ENCODE results near the gene FANCM.
A peak's percentile ranks its signal among the peaks of the same experiment; 100 is the strongest.

The FANCM gene

DNA sequence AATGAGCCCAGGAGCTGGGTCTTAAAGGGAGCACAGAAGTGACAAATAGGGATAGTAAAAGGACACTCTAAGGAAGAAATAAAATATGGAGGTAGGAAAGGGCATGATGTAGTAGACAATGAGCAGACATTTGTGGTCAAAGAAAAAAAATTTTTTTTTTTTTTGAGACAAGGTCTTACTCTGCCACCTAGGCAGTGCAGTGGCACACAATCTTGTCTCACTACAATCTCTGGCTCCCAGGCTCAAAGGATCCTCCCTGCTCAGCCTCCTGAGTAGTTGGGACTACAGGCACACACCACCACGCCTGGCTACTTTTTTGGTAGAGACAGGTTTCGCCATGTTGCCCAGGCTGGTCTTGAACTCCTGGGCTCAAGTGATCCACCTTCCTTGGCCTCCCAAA lies 10.0 kb upstream of the FANCM start:
- TF ChIP-seq YY1 (IDR thresholded peaks at IDR 0.05; ENCODE audit: low read depth) = no peak
- TF ChIP-seq, protein P1, sequence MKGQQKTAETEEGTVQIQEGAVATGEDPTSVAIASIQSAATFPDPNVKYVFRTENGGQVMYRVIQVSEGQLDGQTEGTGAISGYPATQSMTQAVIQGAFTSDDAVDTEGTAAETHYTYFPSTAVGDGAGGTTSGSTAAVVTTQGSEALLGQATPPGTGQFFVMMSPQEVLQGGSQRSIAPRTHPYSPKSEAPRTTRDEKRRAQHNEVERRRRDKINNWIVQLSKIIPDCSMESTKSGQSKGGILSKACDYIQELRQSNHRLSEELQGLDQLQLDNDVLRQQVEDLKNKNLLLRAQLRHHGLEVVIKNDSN (IDR thresholded peaks at IDR 0.05) = no peak
- TF ChIP-seq TCF12 (IDR thresholded peaks at IDR 0.05; ENCODE audit: low read depth) = no peak
- no peak for TF ChIP-seq TAF1 (IDR thresholded peaks at IDR 0.05; ENCODE audit: low read depth)
- no peak for TF ChIP-seq EGR1 (IDR thresholded peaks at IDR 0.05)
- no peak for TF ChIP-seq CREB1 (IDR thresholded peaks at IDR 0.05; ENCODE audit: low read depth)
- no peak for TF ChIP-seq CEBPB (IDR thresholded peaks at IDR 0.05)
- no peak for TF ChIP-seq ZBTB7A (IDR thresholded peaks at IDR 0.05; ENCODE audit: low read depth)
- TF ChIP-seq EP300 (IDR thresholded peaks at IDR 0.05; ENCODE audit: borderline replicate concordance) = no peak
- TF ChIP-seq, protein P2, sequence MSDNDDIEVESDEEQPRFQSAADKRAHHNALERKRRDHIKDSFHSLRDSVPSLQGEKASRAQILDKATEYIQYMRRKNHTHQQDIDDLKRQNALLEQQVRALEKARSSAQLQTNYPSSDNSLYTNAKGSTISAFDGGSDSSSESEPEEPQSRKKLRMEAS (IDR thresholded peaks at IDR 0.05) = no peak
- TF ChIP-seq TEAD4 (IDR thresholded peaks at IDR 0.05) = no peak
- no peak for TF ChIP-seq RAD21 (IDR thresholded peaks at IDR 0.05; ENCODE audit: low read depth)
- TF ChIP-seq NFIC (IDR thresholded peaks at IDR 0.05) = no peak
- TF ChIP-seq, protein P3, sequence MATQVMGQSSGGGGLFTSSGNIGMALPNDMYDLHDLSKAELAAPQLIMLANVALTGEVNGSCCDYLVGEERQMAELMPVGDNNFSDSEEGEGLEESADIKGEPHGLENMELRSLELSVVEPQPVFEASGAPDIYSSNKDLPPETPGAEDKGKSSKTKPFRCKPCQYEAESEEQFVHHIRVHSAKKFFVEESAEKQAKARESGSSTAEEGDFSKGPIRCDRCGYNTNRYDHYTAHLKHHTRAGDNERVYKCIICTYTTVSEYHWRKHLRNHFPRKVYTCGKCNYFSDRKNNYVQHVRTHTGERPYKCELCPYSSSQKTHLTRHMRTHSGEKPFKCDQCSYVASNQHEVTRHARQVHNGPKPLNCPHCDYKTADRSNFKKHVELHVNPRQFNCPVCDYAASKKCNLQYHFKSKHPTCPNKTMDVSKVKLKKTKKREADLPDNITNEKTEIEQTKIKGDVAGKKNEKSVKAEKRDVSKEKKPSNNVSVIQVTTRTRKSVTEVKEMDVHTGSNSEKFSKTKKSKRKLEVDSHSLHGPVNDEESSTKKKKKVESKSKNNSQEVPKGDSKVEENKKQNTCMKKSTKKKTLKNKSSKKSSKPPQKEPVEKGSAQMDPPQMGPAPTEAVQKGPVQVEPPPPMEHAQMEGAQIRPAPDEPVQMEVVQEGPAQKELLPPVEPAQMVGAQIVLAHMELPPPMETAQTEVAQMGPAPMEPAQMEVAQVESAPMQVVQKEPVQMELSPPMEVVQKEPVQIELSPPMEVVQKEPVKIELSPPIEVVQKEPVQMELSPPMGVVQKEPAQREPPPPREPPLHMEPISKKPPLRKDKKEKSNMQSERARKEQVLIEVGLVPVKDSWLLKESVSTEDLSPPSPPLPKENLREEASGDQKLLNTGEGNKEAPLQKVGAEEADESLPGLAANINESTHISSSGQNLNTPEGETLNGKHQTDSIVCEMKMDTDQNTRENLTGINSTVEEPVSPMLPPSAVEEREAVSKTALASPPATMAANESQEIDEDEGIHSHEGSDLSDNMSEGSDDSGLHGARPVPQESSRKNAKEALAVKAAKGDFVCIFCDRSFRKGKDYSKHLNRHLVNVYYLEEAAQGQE (IDR thresholded peaks at IDR 0.05; ENCODE audit: low read depth) = no peak
- no peak for TF ChIP-seq FOXM1 (IDR thresholded peaks at IDR 0.05; ENCODE audit: borderline replicate concordance, low read depth)

DNA sequence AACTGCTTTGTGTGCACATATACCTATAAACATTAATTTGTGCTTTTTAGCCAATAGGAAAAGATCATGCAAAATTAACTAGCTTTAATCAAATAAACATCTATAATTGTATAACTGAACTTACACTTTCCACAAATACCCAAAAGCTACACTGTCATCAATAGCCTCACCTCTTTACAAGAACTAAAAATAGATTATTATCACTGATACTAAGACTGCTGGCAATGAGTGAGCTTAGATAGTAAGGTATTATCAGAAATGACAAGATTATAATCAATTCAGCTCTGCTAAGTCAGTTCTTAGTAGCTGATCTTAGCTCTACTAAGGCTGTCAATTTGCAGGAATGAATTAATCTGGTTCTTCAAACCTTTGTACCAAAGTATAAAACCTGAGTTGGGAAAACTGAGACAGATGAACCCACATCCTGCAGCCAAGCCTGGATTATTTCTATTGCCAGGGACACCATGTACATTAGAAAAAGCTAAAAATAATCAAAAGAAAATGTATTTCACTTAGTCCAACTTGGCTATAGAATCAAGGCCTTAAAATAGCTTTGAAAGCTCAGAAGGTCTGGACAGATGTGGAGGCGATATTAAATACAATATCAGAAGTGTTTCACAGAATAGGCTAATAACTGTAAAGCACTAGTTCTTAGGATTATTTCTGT lies 6.6 kb upstream of the FANCM start:
- TF ChIP-seq, protein P3 (IDR thresholded peaks at IDR 0.05; ENCODE audit: low read depth) = no peak
- TF ChIP-seq EGR1 (IDR thresholded peaks at IDR 0.05) (no peak), YY1 (IDR thresholded peaks at IDR 0.05; ENCODE audit: low read depth) (no peak), FOXM1 (IDR thresholded peaks at IDR 0.05; ENCODE audit: borderline replicate concordance, low read depth) (no peak), EP300 (IDR thresholded peaks at IDR 0.05; ENCODE audit: borderline replicate concordance) (no peak), CEBPB (IDR thresholded peaks at IDR 0.05) (no peak), CREB1 (IDR thresholded peaks at IDR 0.05; ENCODE audit: low read depth) (no peak), RAD21 (IDR thresholded peaks at IDR 0.05; ENCODE audit: low read depth) (no peak), TCF12 (IDR thresholded peaks at IDR 0.05; ENCODE audit: low read depth) (no peak), ZBTB7A (IDR thresholded peaks at IDR 0.05; ENCODE audit: low read depth) (no peak), TEAD4 (IDR thresholded peaks at IDR 0.05) (no peak), TAF1 (IDR thresholded peaks at IDR 0.05; ENCODE audit: low read depth) (no peak), NFIC (IDR thresholded peaks at IDR 0.05) (no peak)
- TF ChIP-seq, protein P2 (IDR thresholded peaks at IDR 0.05) = no peak
- TF ChIP-seq, protein P1 (IDR thresholded peaks at IDR 0.05) = no peak

DNA sequence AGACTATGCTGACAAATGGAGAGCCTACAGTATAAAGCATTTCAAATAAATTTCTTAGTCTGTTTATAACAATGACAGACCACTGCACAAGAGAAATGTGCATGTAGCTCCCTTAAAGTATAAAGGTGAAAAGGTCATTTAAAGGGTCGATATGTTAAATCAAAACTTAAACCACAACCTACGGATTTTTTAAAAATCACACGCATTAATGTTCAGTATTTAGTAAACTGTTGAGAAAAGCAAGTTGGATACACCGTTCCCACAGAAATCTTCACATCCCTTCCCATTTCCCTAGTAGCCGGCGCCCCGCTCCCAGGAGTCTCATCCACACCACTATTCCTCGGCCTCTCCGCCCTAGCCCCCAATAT lies 2.1 kb upstream of the FANCM start:
- TF ChIP-seq TAF1 (IDR thresholded peaks at IDR 0.05; ENCODE audit: low read depth) (no peak), ZBTB7A (IDR thresholded peaks at IDR 0.05; ENCODE audit: low read depth) (no peak), EGR1 (IDR thresholded peaks at IDR 0.05) (no peak)

DNA sequence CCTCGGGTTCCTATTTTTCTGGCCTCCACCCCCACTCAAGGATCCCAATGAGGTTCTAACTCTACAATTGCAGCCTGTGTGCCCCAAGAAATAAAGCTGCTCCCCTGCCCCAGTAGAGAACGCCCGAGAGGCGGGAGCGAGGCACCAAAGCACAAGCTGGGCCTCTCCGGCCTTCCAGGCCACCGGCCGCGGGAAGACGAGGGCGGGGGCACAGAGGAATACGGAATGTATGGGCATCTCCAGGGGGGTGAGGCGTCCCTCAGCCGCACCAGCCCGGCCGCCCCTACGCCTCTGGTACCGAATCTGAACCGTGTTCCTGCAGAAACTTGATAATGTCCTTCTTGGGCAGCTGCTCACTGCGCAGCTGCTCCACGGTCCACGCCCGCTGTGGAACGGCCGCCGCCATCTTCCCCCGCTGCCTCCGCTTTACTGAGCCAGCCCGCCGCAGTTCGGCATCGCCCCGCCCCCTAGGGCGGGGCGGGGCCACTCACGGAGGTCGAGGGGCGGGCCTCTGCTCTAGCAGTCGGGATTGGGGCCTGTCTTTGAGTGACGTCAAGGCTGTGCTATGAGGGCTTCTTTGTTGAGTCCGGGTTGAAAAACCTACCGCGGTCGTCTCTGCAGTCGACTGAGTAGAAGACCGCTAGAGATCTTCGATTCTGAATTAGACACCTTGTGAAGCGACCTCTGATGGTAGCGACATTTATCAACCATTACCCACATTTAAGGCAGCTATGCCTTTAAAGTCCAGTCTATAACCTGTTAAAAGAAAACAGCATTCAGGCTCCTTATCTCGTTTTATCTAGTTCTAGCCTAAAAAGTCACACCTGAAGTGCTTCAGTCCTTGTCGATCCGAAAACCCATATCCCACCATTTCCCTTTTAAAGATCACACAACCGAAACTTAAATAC lies 1.4 kb upstream of the FANCM start, which contains the start of gene FKBP3:
Gene FKBP3, minus strand, starts transcription at position 431 of the 908 bp plus-strand sequence. Its CDS starts 25 bp downstream, at position 406.
- TF ChIP-seq, protein P3 (IDR thresholded peaks at IDR 0.05; ENCODE audit: low read depth) = no peak
- TF ChIP-seq EP300 (IDR thresholded peaks at IDR 0.05; ENCODE audit: borderline replicate concordance) = peak; percentile 37; the same call in 1 of the 2 replicates
- TF ChIP-seq CREB1 (IDR thresholded peaks at IDR 0.05; ENCODE audit: low read depth) = 0 out of 2 replicates have a peak, but pooled peaks have one; percentile 50
- TF ChIP-seq EGR1 (IDR thresholded peaks at IDR 0.05) = no peak; the same call in 1 of the 2 replicates
- no peak for TF ChIP-seq FOXM1 (IDR thresholded peaks at IDR 0.05; ENCODE audit: borderline replicate concordance, low read depth)
- peak; percentile 44 for TF ChIP-seq TEAD4 (IDR thresholded peaks at IDR 0.05)
- no peak for TF ChIP-seq NFIC (IDR thresholded peaks at IDR 0.05)
- peak; percentile 89 for TF ChIP-seq YY1 (IDR thresholded peaks at IDR 0.05; ENCODE audit: low read depth)
- no peak for TF ChIP-seq RAD21 (IDR thresholded peaks at IDR 0.05; ENCODE audit: low read depth)
- peak; percentile 92 for TF ChIP-seq TAF1 (IDR thresholded peaks at IDR 0.05; ENCODE audit: low read depth)
- TF ChIP-seq, protein P2 (IDR thresholded peaks at IDR 0.05) = peak; percentile 47

All from Ishikawa (cell line).